ENCODE data around the gene ARHGEF40.

The ARHGEF40 gene

GRCh38 chr14:21133901-21134300 is 63.8 kb downstream of the ARHGEF40 start:
- H3K4me3 ChIP-seq (ENCODE audit: low read depth, low read length) = no peak overlapping the region
- no peak for DNase-seq (ENCODE audit: low read depth)
- TF ChIP-seq MAX (IDR thresholded peaks at IDR 0.05; ENCODE audit: low read depth, low read length) = no peak
- no peak for TF ChIP-seq MYC (IDR thresholded peaks at IDR 0.05; ENCODE audit: low read depth, low read length)
- no peak for TF ChIP-seq CTCF (IDR thresholded peaks at IDR 0.05; ENCODE audit: low read depth, low read length)
- no peak for TF ChIP-seq POLR2A (IDR thresholded peaks at IDR 0.05; ENCODE audit: extremely low read depth, insufficient read length)

- TF ChIP-seq CTCF (IDR thresholded peaks at IDR 0.05; ENCODE audit: low read depth, low read length) (peak; percentile 53), POLR2A (IDR thresholded peaks at IDR 0.05; ENCODE audit: extremely low read depth, insufficient read length) (no peak)
- no peak overlapping the region for H3K4me3 ChIP-seq (ENCODE audit: low read depth, low read length)
- DNase-seq (ENCODE audit: low read depth) = peak; percentile 34
Observed at GRCh38 chr14:21136024-21136423, 65.9 kb downstream of the ARHGEF40 start.
